RWPE1 (cell line): ENCODE results near the gene COL8A1.

Source experiments
- CTCF ChIA-PET: fragments of 350-600 bp; sonication (Branson Sonifier 250); formaldehyde crosslinking; extraction: SDS; loops from one replicate; lab custom pipeline; 2021; lab: Yijun Ruan, JAX
- POLR2A ChIA-PET: fragments of 400-600 bp; formaldehyde crosslinking; extraction: SDS; loops from one replicate; lab custom pipeline; 2020; ENCODE audit warnings: antibody characterized with exemption; ENCODE audit not compliant: low non-redundant PET; lab: Yijun Ruan, JAX
- DNase-seq: peaks from one replicate; pipeline ENCODE4 v3.0.0; 2012; ENCODE audit warnings: low spot score
- H3K27ac ChIP-seq: fragments of 450-650 bp; 2 replicates; pipeline ENCODE4 v1.5.1; 2017
- TF ChIP-seq, protein P1 (sequence below): fragments of 450-650 bp; conservative IDR thresholded peaks from 2 replicates; pipeline ENCODE4 v1.5.1; 2017; ENCODE audit warnings: low read depth, mild to moderate bottlenecking

Gene COL8A1

DNA sequence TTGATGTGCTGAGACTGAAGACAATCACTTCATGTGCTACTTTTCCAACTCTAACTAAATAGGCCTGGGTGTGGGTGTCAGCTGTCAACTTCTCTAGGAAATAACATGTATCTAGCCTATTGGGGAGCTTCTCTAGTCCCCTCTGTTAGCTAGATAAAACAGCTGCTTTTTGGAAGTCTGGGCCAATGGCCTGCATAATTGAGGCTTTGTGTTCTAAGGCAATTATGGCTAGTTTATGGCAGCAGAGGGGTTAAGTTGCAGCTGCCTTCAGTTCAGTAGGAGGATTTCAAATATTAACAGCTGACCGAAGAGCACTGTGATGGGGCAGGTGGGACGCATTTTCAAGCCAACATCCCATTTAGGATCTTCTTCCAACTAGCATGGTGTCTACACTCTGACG lies 6.4 kb downstream of the COL8A1 start:
- no peak for DNase-seq
- ChIA-PET CTCF (interaction anchor here (0.6 to 1.3 kb wide), 5 partner anchors 12 to 262 kb away, joined by 3 to 6 read pairs (median 3); no protein-coding TSS in a partner anchor), POLR2A (no interaction called here)
- no peak overlapping the region for H3K27ac ChIP-seq
- TF ChIP-seq, protein P1, sequence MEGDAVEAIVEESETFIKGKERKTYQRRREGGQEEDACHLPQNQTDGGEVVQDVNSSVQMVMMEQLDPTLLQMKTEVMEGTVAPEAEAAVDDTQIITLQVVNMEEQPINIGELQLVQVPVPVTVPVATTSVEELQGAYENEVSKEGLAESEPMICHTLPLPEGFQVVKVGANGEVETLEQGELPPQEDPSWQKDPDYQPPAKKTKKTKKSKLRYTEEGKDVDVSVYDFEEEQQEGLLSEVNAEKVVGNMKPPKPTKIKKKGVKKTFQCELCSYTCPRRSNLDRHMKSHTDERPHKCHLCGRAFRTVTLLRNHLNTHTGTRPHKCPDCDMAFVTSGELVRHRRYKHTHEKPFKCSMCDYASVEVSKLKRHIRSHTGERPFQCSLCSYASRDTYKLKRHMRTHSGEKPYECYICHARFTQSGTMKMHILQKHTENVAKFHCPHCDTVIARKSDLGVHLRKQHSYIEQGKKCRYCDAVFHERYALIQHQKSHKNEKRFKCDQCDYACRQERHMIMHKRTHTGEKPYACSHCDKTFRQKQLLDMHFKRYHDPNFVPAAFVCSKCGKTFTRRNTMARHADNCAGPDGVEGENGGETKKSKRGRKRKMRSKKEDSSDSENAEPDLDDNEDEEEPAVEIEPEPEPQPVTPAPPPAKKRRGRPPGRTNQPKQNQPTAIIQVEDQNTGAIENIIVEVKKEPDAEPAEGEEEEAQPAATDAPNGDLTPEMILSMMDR = no peak

DNA sequence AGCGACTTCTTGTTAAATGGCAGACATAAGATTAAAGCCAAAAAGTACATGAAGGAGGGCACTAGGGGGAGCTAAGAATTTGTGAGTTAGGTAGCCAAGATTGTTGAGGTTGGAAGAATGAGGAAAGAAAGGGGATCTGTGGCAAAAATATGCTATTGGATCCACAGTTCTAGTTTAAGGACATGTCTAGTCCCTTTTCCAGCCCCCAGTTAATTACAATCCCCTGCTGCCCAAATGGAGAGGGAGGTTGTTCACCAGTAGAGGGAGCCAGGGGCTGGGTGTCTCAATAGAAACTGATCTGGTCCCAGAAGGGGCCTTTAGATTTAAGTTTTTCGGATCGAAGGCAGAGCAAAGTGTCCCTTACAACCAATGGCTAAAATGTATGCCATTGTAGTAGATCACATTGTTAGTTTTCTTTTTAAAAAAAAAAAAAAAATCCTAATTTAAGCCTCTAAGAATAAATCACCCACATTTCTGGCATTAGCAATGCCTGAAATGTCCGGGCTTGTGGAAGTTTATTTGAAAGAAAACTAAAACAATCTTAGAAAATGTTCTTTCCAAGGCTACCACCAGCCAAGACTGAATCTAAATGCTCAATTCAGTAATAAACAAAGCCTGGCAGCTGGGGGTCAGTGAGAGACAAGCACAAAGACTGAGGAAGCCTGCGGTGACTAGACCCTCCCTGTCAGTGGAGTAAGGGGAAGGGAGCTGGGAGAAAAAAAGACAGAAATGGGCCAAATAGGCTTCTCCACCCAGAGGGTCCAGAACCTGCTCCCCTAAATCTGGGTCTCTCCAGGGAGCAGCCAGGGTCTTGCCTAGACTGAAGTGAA lies 7.1 kb downstream of the COL8A1 start:
- DNase-seq = peak; percentile 43
- ChIA-PET POLR2A (no interaction called here), CTCF (interaction anchor here (0.7 to 1.6 kb wide), 7 partner anchors 8 to 772 kb away, joined by 3 to 7 read pairs (median 4); no protein-coding TSS in a partner anchor)
- H3K27ac ChIP-seq = peak overlapping the region; percentile 94
- TF ChIP-seq, protein P1 = peak; percentile 70

DNA sequence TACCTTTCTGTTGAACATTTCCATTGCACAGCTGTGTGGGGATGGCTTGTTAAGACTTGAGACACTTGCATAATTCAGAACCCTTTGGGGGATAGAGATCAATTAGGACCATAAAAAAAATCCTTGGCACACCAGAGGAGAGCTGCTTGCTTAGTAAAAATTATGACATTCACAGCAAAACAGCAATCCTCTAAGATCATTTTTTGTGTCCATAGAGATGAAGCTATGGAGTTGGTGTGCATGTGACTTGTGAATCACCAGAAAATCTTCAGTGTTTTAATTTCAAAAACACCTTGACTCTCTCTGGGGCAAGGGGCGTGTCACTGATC lies 7.7 kb downstream of the COL8A1 start:
- peak overlapping the region; percentile 94 for H3K27ac ChIP-seq
- ChIA-PET POLR2A (no interaction called here), CTCF (interaction anchor here (0.6 to 1.6 kb wide), 4 partner anchors 8 to 773 kb away, joined by 3 to 7 read pairs (median 6); no protein-coding TSS in a partner anchor)
- no peak for DNase-seq
- TF ChIP-seq, protein P1 = no peak

DNA sequence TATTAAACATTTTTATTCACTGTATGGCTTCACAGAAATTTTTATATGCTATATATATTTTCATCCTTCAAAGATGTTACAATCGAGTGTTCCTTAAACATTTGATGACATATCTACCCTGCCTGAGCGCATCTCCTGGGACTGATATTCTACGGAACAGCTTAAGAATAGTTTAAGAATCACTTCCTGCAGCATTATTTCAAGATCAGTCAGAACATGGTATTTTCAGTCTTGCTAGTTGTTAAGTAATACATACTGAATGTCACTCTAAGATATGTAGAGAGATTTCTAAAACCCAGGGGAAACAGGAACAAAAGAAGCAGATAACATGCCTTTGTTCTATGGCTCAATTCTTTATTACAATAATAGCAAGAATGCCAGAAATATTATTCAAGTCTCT lies 8.7 kb downstream of the COL8A1 start:
- H3K27ac ChIP-seq = no peak overlapping the region
- ChIA-PET CTCF (interaction anchor here (0.6 to 1.6 kb wide), 2 partner anchors 10 to 623 kb away, joined by 4 read pairs; no protein-coding TSS in a partner anchor), POLR2A (no interaction called here)
- no peak for DNase-seq
- TF ChIP-seq, protein P1 = no peak

DNA sequence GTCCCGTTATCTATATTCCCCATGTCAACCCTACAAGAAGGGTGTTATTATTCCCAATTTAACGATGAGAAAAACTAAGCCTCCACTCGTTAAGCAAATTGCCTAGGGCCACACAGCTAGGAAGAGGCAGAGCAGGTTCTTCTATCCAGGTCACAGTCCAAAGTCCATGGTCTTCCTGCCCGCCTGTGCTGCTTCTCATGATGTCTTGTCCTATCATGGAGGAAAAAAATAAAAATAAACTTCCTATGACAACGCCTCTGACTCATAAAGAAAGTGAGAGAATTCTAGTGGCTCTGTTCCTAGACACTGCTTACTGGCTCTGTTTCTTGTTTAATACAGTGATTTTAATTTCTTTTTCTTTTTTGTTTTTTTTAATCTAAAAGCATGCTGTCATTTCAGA lies 9.7 kb downstream of the COL8A1 start:
- no peak for DNase-seq
- TF ChIP-seq, protein P1 = no peak
- CTCF ChIA-PET = interaction anchor here (0.9 kb wide), 1 partner anchor 10 kb away, joined by 5 read pairs; the partner anchor contains the start of gene COL8A1
- H3K27ac ChIP-seq = no peak overlapping the region
- POLR2A ChIA-PET = no interaction called here

DNA sequence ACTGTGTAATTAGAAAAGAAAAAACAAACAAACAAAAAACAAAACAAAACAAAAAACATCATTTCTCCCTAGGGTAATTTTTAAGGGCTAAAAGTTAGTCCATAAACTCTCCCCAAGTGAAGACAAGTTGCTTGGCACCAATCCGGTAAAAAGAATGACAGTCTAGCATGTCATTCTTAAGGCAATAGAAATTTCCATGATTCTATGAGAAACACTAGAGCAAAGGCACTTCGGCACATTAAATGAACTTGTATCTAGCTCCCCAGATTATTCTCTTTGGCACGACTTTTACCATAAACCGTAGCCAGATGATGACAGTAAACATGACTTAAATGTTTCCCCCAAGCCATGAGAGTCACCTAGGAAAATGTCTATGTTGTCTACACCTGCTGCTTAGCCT lies 10.1 kb downstream of the COL8A1 start:
- POLR2A ChIA-PET = no interaction called here
- DNase-seq = no peak
- no peak overlapping the region for H3K27ac ChIP-seq

More for the DNA sequence above, 10.1 kb downstream of the COL8A1 start:
- CTCF ChIA-PET = no interaction called here
- TF ChIP-seq, protein P1 = no peak
